ENCODE results near the gene CATSPERZ. TPM values are rescaled to one million over a fixed set of nuclear protein-coding genes. Genes with fewer than 3 reads are reported as not detected.

CATSPERZ gene
- total RNA-seq, 2 donors from 2014 or later = not detected

DNA sequence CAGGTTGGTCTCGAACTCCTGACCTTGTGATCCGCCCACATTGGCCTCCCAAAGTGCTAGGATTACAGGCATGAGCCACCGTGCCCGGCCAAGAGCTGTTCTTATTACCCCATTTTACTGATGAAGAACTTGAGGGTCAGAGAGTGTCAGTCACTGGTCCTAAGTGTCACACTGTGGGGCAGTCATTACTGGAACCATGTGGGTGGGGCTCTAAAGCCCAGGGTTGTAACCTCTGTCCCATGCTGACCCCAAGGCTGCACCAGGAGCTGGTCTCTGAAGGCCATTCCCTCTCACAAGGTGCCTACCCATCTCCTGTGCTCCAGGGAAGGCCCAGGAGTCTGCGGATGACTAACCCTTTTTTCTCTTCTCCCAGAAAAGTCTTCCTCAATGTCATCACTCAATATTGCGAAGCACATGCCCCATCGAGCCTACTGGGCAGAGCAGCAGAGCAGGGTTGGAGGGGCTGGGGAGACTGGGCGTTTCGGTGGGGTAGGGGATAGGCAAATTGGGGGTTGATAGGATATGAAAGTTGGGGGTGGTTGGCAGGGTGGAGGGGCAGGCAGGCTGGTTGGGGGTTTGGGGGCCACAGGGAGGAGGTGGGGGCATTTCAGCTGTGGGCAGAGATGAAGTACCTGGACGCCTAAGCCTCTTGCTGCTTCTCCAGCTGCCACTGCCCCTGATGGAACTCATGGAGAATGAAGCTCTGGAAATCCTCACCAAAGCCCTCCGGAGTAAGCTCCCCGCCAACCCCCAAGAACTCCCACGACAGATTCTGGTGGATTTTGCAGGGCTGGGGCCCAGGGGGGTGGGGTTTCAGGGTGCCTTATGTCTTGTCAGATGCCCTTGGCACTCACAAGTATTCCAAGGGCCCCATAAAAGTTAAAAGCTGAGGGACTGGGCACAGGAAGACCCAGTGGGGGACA is 3.2 kb downstream of the CATSPERZ start:
- Histone ChIP-seq H3K4me1 (ENCODE audit: control insufficient read depth, insufficient read depth, low read length) (no peaks in the 10 kb centered on the region), H3K4me3 (ENCODE audit: low read length) (no peak overlapping the region), H3K9ac (ENCODE audit: extremely low read depth, low read length, poor library complexity, severe bottlenecking) (no peak overlapping the region), H3K27ac (ENCODE audit: low read depth, low read length) (no peak overlapping the region), H3K36me3 (ENCODE audit: control insufficient read depth, insufficient read depth, low read length) (peaks cover 4% of the 10 kb centered on the region), H3K27me3 (ENCODE audit: control insufficient read depth, insufficient read depth, low read length, poor library complexity, severe bottlenecking) (peaks cover 43% of the 10 kb centered on the region), H3K9me3 (ENCODE audit: control insufficient read depth, low read length) (no peaks in the 10 kb centered on the region)
- TF ChIP-seq, protein P1, sequence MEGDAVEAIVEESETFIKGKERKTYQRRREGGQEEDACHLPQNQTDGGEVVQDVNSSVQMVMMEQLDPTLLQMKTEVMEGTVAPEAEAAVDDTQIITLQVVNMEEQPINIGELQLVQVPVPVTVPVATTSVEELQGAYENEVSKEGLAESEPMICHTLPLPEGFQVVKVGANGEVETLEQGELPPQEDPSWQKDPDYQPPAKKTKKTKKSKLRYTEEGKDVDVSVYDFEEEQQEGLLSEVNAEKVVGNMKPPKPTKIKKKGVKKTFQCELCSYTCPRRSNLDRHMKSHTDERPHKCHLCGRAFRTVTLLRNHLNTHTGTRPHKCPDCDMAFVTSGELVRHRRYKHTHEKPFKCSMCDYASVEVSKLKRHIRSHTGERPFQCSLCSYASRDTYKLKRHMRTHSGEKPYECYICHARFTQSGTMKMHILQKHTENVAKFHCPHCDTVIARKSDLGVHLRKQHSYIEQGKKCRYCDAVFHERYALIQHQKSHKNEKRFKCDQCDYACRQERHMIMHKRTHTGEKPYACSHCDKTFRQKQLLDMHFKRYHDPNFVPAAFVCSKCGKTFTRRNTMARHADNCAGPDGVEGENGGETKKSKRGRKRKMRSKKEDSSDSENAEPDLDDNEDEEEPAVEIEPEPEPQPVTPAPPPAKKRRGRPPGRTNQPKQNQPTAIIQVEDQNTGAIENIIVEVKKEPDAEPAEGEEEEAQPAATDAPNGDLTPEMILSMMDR (conservative IDR thresholded peaks at IDR 0.05) = no peak
- H3K4me3 Mint-ChIP-seq = no peak overlapping the region
- DNase-seq = no peak
- H3K9me3 Mint-ChIP-seq = no peaks in the 10 kb centered on the region
- H3K4me1 Mint-ChIP-seq = peaks cover 8% of the 10 kb centered on the region
- H3K27ac Mint-ChIP-seq = no peak overlapping the region
- WGBS, 2 experiments (ENCODE audit: insufficient coverage in 1 of 2, insufficient read length in 1 of 2) = 89 to 92% methylated on average over 7 to 13 of the region's 13 CpGs
- peaks cover 4% of the 10 kb centered on the region for H3K36me3 Mint-ChIP-seq (ENCODE audit: low read depth)
- H3K27me3 Mint-ChIP-seq (ENCODE audit: insufficient read depth) = peaks cover 42% of the 10 kb centered on the region

DNA sequence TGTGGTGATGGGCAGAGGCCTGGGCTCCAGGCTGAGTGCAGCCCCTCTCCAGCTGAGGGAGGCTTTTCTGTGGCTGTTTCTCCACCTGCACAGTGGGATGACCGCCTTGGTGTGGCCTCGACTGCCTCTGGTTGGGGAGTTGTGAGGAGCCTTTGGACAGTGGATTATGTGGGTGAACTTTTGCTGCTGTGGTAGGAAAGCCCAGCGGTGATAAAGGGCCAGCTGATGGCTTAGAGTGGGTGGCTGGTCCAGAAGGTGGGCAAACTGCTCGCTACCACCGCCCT is 3.8 kb downstream of the CATSPERZ start:
- H3K27ac Mint-ChIP-seq = no peak overlapping the region
- Histone ChIP-seq H3K27ac (ENCODE audit: low read depth, low read length) (no peak overlapping the region), H3K4me3 (ENCODE audit: low read length) (peak overlapping the region; percentile 88)

DNA sequence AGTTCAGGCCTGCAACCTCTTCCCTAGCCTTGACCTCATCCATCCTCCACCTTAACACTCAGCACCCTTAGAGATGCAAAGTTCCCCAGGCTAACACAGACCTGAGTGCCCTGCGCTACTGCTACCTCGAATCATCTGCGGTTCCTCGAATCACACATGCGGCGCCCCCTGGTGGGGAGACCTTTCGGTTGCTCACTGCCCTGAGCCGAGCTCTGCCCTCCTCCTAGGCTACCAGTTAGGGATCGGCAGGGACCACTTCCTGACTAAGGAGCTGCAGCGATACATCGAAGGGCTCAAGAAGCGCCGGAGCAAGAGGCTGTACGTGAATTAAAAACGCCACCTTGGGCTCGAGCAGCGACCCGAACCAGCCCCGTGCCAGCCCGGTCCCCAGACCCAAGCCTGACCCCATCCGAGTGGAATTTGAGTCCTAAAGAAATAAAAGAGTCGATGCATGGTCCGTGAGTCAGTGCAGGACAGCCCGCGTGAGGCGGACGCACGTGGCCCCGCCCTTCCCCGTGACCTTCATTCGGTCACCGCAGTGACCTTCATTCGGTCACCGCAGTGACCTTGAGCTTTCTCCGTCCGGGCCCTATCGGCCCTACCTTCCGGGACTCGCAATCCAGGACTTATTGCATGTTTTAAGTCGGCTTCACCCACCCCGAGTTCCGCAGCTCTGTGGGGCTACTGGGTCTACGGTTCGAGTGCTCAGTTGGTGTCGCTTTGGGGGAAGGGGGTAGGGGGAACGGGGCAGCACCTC is 4.3 kb downstream of the CATSPERZ start:
- peaks cover 8% of the 10 kb centered on the region for H3K36me3 Mint-ChIP-seq (ENCODE audit: low read depth)
- H3K9ac ChIP-seq (ENCODE audit: extremely low read depth, low read length, poor library complexity, severe bottlenecking) = peak overlapping the region; percentile 67
- 1% methylated on average over 32 to 46 of the region's 46 CpGs for WGBS, 2 experiments (ENCODE audit: insufficient coverage in 1 of 2, insufficient read length in 1 of 2)
- H3K27ac Mint-ChIP-seq = peak overlapping the region; percentile 97
- H3K36me3 ChIP-seq (ENCODE audit: control insufficient read depth, insufficient read depth, low read length) = peaks cover 4% of the 10 kb centered on the region
- H3K4me1 Mint-ChIP-seq = peaks cover 8% of the 10 kb centered on the region
- H3K4me1 ChIP-seq (ENCODE audit: control insufficient read depth, insufficient read depth, low read length) = no peaks in the 10 kb centered on the region
- H3K9me3 ChIP-seq (ENCODE audit: control insufficient read depth, low read length) = no peaks in the 10 kb centered on the region
- TF ChIP-seq, protein P1 (conservative IDR thresholded peaks at IDR 0.05) = peak; percentile 95
- peak; percentile 99 for DNase-seq
- H3K4me3 Mint-ChIP-seq = peak overlapping the region; percentile 90
- H3K9me3 Mint-ChIP-seq = no peaks in the 10 kb centered on the region
- peak overlapping the region; percentile 64 for H3K27ac ChIP-seq (ENCODE audit: low read depth, low read length)
- peaks cover 30% of the 10 kb centered on the region for H3K27me3 Mint-ChIP-seq (ENCODE audit: insufficient read depth)
- H3K4me3 ChIP-seq (ENCODE audit: low read length) = peak overlapping the region; percentile 88
- H3K27me3 ChIP-seq (ENCODE audit: control insufficient read depth, insufficient read depth, low read length, poor library complexity, severe bottlenecking) = peaks cover 32% of the 10 kb centered on the region

More for the DNA sequence above, 3.8 kb downstream of the CATSPERZ start:
- Histone ChIP-seq H3K9ac (ENCODE audit: extremely low read depth, low read length, poor library complexity, severe bottlenecking) (no peak overlapping the region), H3K9me3 (ENCODE audit: control insufficient read depth, low read length) (no peaks in the 10 kb centered on the region), H3K4me1 (ENCODE audit: control insufficient read depth, insufficient read depth, low read length) (no peaks in the 10 kb centered on the region), H3K36me3 (ENCODE audit: control insufficient read depth, insufficient read depth, low read length) (peaks cover 4% of the 10 kb centered on the region), H3K27me3 (ENCODE audit: control insufficient read depth, insufficient read depth, low read length, poor library complexity, severe bottlenecking) (peaks cover 37% of the 10 kb centered on the region)
- H3K4me1 Mint-ChIP-seq = peaks cover 8% of the 10 kb centered on the region
- no peaks in the 10 kb centered on the region for H3K9me3 Mint-ChIP-seq
- H3K36me3 Mint-ChIP-seq (ENCODE audit: low read depth) = peaks cover 5% of the 10 kb centered on the region
- TF ChIP-seq, protein P1 (conservative IDR thresholded peaks at IDR 0.05) = no peak
- WGBS, 2 experiments (ENCODE audit: insufficient coverage in 1 of 2, insufficient read length in 1 of 2) = 51 to 80% methylated on average over 2 to 5 of the region's 5 CpGs
- peak overlapping the region; percentile 90 for H3K4me3 Mint-ChIP-seq
- DNase-seq = no peak
- peaks cover 36% of the 10 kb centered on the region for H3K27me3 Mint-ChIP-seq (ENCODE audit: insufficient read depth)

Data from endodermal cell (in vitro differentiated cells).